ENCODE results near the gene ABCD4. TPM values are rescaled to one million over a fixed set of nuclear protein-coding genes. Genes with fewer than 3 reads are reported as not detected.

Gene ABCD4
- polyA plus RNA-seq, 1 donor from 2014 or later, result 106 TPM

- Histone ChIP-seq H3K27ac (ENCODE audit: low read length) (no peak overlapping the region), H3K27me3 (ENCODE audit: insufficient read depth, low read depth, low read length) (peaks cover 74% of the 10 kb centered on the region), H3K36me3 (ENCODE audit: insufficient read depth, low read length) (no peaks in the 10 kb centered on the region), H3K79me2 (replicated peaks; ENCODE audit: insufficient read depth, low read length) (no peaks in the 10 kb centered on the region), H3F3A (ENCODE audit: insufficient read depth, low read length, poor library complexity, severe bottlenecking) (no peaks in the 10 kb centered on the region), H3K9me2 (ENCODE audit: insufficient read depth, low read length) (no peaks in the 10 kb centered on the region), H4K20me1 (ENCODE audit: insufficient read depth) (no peaks in the 10 kb centered on the region), H3K9ac (ENCODE audit: low read length) (no peak overlapping the region), H3K4me3 (ENCODE audit: low read length) (peak overlapping the region; percentile 23), H3K4me2 (ENCODE audit: low read length) (no peak overlapping the region), H2AFZ (ENCODE audit: low read depth, low read length) (no peak overlapping the region), H3K9me3 (ENCODE audit: low read length) (no peaks in the 10 kb centered on the region)
- TF ChIP-seq EP300 (conservative IDR thresholded peaks at IDR 0.05; ENCODE audit: poor library complexity, severe bottlenecking) (no peak), RAD21 (conservative IDR thresholded peaks at IDR 0.05) (no peak), SMC3 (conservative IDR thresholded peaks at IDR 0.05; ENCODE audit: poor library complexity) (no peak), POLR2AphosphoS5 (IDR thresholded peaks at IDR 0.05) (peak; percentile 80), CTCF (IDR thresholded peaks at IDR 0.05; ENCODE audit: poor library complexity, severe bottlenecking) (no peak)
Observed at GRCh38 chr14:74239848-74240793, 62.6 kb downstream of the ABCD4 start.

GRCh38 chr14:74238974-74239847 is 63.5 kb downstream of the ABCD4 start, which contains the start of gene VSX2:
TSS of gene VSX2 (plus strand) at chr14:74239449. CDS start at chr14:74239562, 113 bp downstream.
- Histone ChIP-seq H3K36me3 (ENCODE audit: insufficient read depth, low read length) (no peaks in the 10 kb centered on the region), H3K27ac (ENCODE audit: low read length) (no peak within 1 kb of the TSS), H3K79me2 (replicated peaks; ENCODE audit: insufficient read depth, low read length) (no peaks in the 10 kb centered on the region), H3K4me2 (ENCODE audit: low read length) (no peak within 1 kb of the TSS), H4K20me1 (ENCODE audit: insufficient read depth) (no peaks in the 10 kb centered on the region), H3K9me2 (ENCODE audit: insufficient read depth, low read length) (no peaks in the 10 kb centered on the region), H3K9me3 (ENCODE audit: low read length) (no peaks in the 10 kb centered on the region), H2AFZ (ENCODE audit: low read depth, low read length) (no peak within 1 kb of the TSS), H3K9ac (ENCODE audit: low read length) (no peak within 1 kb of the TSS), H3K4me3 (ENCODE audit: low read length) (peak within 1 kb of the TSS; percentile 23), H3F3A (ENCODE audit: insufficient read depth, low read length, poor library complexity, severe bottlenecking) (no peaks in the 10 kb centered on the region), H3K27me3 (ENCODE audit: insufficient read depth, low read depth, low read length) (peaks cover 72% of the 10 kb centered on the region)
- TF ChIP-seq, protein P1, sequence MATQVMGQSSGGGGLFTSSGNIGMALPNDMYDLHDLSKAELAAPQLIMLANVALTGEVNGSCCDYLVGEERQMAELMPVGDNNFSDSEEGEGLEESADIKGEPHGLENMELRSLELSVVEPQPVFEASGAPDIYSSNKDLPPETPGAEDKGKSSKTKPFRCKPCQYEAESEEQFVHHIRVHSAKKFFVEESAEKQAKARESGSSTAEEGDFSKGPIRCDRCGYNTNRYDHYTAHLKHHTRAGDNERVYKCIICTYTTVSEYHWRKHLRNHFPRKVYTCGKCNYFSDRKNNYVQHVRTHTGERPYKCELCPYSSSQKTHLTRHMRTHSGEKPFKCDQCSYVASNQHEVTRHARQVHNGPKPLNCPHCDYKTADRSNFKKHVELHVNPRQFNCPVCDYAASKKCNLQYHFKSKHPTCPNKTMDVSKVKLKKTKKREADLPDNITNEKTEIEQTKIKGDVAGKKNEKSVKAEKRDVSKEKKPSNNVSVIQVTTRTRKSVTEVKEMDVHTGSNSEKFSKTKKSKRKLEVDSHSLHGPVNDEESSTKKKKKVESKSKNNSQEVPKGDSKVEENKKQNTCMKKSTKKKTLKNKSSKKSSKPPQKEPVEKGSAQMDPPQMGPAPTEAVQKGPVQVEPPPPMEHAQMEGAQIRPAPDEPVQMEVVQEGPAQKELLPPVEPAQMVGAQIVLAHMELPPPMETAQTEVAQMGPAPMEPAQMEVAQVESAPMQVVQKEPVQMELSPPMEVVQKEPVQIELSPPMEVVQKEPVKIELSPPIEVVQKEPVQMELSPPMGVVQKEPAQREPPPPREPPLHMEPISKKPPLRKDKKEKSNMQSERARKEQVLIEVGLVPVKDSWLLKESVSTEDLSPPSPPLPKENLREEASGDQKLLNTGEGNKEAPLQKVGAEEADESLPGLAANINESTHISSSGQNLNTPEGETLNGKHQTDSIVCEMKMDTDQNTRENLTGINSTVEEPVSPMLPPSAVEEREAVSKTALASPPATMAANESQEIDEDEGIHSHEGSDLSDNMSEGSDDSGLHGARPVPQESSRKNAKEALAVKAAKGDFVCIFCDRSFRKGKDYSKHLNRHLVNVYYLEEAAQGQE (IDR thresholded peaks at IDR 0.05; ENCODE audit: borderline replicate concordance), result no peak
- TF ChIP-seq EZH2 (IDR thresholded peaks at IDR 0.05; ENCODE audit: borderline replicate concordance, insufficient read depth, low read length, poor library complexity, severe bottlenecking) (no peak), RAD21 (conservative IDR thresholded peaks at IDR 0.05) (no peak), CTCF (IDR thresholded peaks at IDR 0.05; ENCODE audit: poor library complexity, severe bottlenecking) (no peak), SMC3 (conservative IDR thresholded peaks at IDR 0.05; ENCODE audit: poor library complexity) (no peak), MXI1 (conservative IDR thresholded peaks at IDR 0.05; ENCODE audit: poor library complexity, severe bottlenecking) (no peak), EP300 (conservative IDR thresholded peaks at IDR 0.05; ENCODE audit: poor library complexity, severe bottlenecking) (no peak), POLR2AphosphoS5 (IDR thresholded peaks at IDR 0.05) (no peak), TAF1 (IDR thresholded peaks at IDR 0.05; ENCODE audit: low read depth) (no peak)

Measured in neural cell (in vitro differentiated cells).